ENCODE measurements around the gene SH3TC1. TPM values are rescaled to one million over a fixed set of nuclear protein-coding genes. Genes with fewer than 3 reads are reported as not detected.

Gene SH3TC1
- total and polyA plus RNA-seq, 2 of the 13 experiments (the other 11 are each of a cell fraction or from before 2014, with no cell fraction given): 14.9 to 21.8 TPM

- TF ChIP-seq, protein P1, sequence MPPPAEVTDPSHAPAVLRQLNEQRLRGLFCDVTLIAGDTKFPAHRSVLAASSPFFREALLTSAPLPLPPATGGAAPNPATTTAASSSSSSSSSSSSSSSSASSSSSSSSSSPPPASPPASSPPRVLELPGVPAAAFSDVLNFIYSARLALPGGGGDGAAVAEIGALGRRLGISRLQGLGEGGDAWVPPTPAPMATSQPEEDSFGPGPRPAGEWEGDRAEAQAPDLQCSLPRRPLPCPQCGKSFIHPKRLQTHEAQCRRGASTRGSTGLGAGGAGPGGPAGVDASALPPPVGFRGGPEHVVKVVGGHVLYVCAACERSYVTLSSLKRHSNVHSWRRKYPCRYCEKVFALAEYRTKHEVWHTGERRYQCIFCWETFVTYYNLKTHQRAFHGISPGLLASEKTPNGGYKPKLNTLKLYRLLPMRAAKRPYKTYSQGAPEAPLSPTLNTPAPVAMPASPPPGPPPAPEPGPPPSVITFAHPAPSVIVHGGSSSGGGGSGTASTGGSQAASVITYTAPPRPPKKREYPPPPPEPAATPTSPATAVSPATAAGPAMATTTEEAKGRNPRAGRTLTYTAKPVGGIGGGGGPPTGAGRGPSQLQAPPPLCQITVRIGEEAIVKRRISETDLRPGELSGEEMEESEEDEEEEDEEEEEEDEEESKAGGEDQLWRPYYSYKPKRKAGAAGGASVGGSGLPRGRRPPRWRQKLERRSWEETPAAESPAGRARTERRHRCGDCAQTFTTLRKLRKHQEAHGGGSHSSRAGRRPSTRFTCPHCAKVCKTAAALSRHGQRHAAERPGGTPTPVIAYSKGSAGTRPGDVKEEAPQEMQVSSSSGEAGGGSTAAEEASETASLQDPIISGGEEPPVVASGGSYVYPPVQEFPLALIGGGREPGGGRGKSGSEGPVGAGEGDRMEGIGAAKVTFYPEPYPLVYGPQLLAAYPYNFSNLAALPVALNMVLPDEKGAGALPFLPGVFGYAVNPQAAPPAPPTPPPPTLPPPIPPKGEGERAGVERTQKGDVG (CRISPR knock-in tag; IDR thresholded peaks at IDR 0.05; ENCODE audit: borderline replicate concordance): no peak
- no peak for TF ChIP-seq ZMYM4 (CRISPR knock-in tag; IDR thresholded peaks at IDR 0.05)
- 0 out of 2 replicates have a peak, but pooled peaks have one; percentile 27 for TF ChIP-seq MXD3 (CRISPR knock-in tag; IDR thresholded peaks at IDR 0.05)
- no peak for TF ChIP-seq ZNF260 (CRISPR knock-in tag; IDR thresholded peaks at IDR 0.05; ENCODE audit: borderline replicate concordance, low read depth)
- no peak for TF ChIP-seq HNRNPL (IDR thresholded peaks at IDR 0.05; ENCODE audit: low read depth, low read length)
- no peak for TF ChIP-seq U2AF1 (optimal IDR thresholded peaks at IDR 0.05; ENCODE audit: low read depth, low read length)
- TF ChIP-seq ZNF572 (CRISPR knock-in tag; IDR thresholded peaks at IDR 0.05): no peak
- TF ChIP-seq, protein P2, sequence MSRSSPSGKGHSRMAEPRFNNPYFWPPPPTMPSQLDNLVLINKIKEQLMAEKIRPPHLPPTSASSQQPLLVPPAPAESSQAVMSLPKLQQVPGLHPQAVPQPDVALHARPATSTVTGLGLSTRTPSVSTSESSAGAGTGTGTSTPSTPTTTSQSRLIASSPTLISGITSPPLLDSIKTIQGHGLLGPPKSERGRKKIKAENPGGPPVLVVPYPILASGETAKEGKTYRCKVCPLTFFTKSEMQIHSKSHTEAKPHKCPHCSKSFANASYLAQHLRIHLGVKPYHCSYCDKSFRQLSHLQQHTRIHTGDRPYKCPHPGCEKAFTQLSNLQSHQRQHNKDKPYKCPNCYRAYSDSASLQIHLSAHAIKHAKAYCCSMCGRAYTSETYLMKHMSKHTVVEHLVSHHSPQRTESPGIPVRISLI (CRISPR knock-in tag; IDR thresholded peaks at IDR 0.05; ENCODE audit: borderline replicate concordance): peak; percentile 51; the same call in 1 of the 2 replicates
- no peak for TF ChIP-seq FLYWCH1 (CRISPR knock-in tag; IDR thresholded peaks at IDR 0.05)
- TF ChIP-seq TRAFD1 (CRISPR knock-in tag; IDR thresholded peaks at IDR 0.05; ENCODE audit: borderline replicate concordance): no peak
- no peak for TF ChIP-seq ZNF800 (CRISPR knock-in tag; IDR thresholded peaks at IDR 0.05)
- no peak for TF ChIP-seq ZNF317 (CRISPR knock-in tag; IDR thresholded peaks at IDR 0.05)
- TF ChIP-seq KDM6A (CRISPR knock-in tag; IDR thresholded peaks at IDR 0.05; ENCODE audit: low read depth): no peak
- TF ChIP-seq CBX1 (IDR thresholded peaks at IDR 0.05; ENCODE audit: low read depth): no peak
- no peak; the same call in 1 of the 2 replicates for TF ChIP-seq SAFB2 (CRISPR knock-in tag; IDR thresholded peaks at IDR 0.05; ENCODE audit: borderline replicate concordance, low read depth)
- TF ChIP-seq CEBPG (CRISPR knock-in tag; IDR thresholded peaks at IDR 0.05): peak; percentile 87
- no peak for TF ChIP-seq ZNF180 (CRISPR knock-in tag; IDR thresholded peaks at IDR 0.05; ENCODE audit: borderline replicate concordance, low read depth)
- TF ChIP-seq ZNF703 (CRISPR knock-in tag; IDR thresholded peaks at IDR 0.05; ENCODE audit: borderline replicate concordance): no peak
- no peak for TF ChIP-seq SIN3B (IDR thresholded peaks at IDR 0.05; ENCODE audit: low read length)
- TF ChIP-seq KLF6 (CRISPR knock-in tag; IDR thresholded peaks at IDR 0.05): no peak
- no peak for TF ChIP-seq CHD2 (IDR thresholded peaks at IDR 0.05; ENCODE audit: low read depth, low read length)
- TF ChIP-seq ZNF264 (CRISPR knock-in tag; IDR thresholded peaks at IDR 0.05): no peak
- no peak for TF ChIP-seq ONECUT2 (CRISPR knock-in tag; IDR thresholded peaks at IDR 0.05)
These were observed 1.3 kb downstream of the SH3TC1 start (continued) for GRCh38 chr4:8200302-8200975.

Data from HepG2 (cell line).